IPS-18c (cell line): Measurements from ENCODE around the gene SNAPC2.

ENCODE experiments used
- H3K4me3 ChIP-seq: 2 replicates; pipeline ENCODE4 v1.7.0; 2013; ENCODE audit warnings: low read depth, mild to moderate bottlenecking, low read length, moderate library complexity; ENCODE audit not compliant: insufficient read depth
- H3K9me3 ChIP-seq: one replicate; pipeline ENCODE4 v1.6.1; 2013; ENCODE audit warnings: mild to moderate bottlenecking, low read length, moderate library complexity; ENCODE audit not compliant: control insufficient read depth, insufficient read depth

The SNAPC2 gene

GRCh38 chr19:7904074-7905020, 15.8 kb upstream of the SNAPC2 start:
- H3K9me3 ChIP-seq, result no peaks in the 10 kb centered on the region
- peak overlapping the region; percentile 82 for H3K4me3 ChIP-seq

GRCh38 chr19:7905268-7905667, 14.9 kb upstream of the SNAPC2 start:
- Histone ChIP-seq H3K9me3 (no peaks in the 10 kb centered on the region), H3K4me3 (no peak overlapping the region)

GRCh38 chr19:7905859-7906258, 14.3 kb upstream of the SNAPC2 start:
- Histone ChIP-seq H3K4me3 (no peak overlapping the region), H3K9me3 (no peaks in the 10 kb centered on the region)

GRCh38 chr19:7907122-7907521, 13.0 kb upstream of the SNAPC2 start:
- Histone ChIP-seq H3K9me3 (no peaks in the 10 kb centered on the region), H3K4me3 (no peak overlapping the region)

DNA sequence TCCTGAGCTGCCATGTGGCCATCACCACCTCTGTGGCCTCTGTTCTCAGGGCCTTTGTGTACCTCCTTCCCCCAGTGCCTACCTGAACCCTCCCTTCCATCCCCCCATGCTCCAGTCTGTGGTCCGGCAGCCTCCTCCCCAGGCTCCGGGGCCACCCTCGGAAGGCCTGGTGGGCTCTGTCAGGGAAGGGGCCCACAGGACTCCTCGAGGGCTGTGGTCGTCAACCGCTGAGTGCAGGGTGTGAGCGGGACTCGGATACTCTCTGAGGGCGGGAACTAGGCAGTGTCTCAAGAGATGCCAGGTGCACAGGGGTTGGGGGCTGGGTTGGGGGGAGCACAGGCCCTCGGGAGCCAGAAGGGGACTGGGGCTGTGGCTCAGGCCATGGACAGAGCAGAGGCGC, 12.6 kb upstream of the SNAPC2 start:
- no peak overlapping the region for H3K4me3 ChIP-seq
- no peaks in the 10 kb centered on the region for H3K9me3 ChIP-seq

- H3K9me3 ChIP-seq, result no peaks in the 10 kb centered on the region
Observed at GRCh38 chr19:7908078-7908699, 11.9 kb upstream of the SNAPC2 start.

GRCh38 chr19:7908742-7909461, 11.2 kb upstream of the SNAPC2 start:
- no peak overlapping the region for H3K4me3 ChIP-seq

More at GRCh38 chr19:7908078-7908699, 11.9 kb upstream of the SNAPC2 start:
- no peak overlapping the region for H3K4me3 ChIP-seq

GRCh38 chr19:7909471-7910067, 10.6 kb upstream of the SNAPC2 start:
- Histone ChIP-seq H3K4me3 (no peak overlapping the region), H3K9me3 (no peaks in the 10 kb centered on the region)

More at GRCh38 chr19:7908742-7909461, 11.2 kb upstream of the SNAPC2 start:
- H3K9me3 ChIP-seq, result no peaks in the 10 kb centered on the region

- H3K9me3 ChIP-seq, result no peaks in the 10 kb centered on the region
Observed at GRCh38 chr19:7910321-7911161, 9.6 kb upstream of the SNAPC2 start.

DNA sequence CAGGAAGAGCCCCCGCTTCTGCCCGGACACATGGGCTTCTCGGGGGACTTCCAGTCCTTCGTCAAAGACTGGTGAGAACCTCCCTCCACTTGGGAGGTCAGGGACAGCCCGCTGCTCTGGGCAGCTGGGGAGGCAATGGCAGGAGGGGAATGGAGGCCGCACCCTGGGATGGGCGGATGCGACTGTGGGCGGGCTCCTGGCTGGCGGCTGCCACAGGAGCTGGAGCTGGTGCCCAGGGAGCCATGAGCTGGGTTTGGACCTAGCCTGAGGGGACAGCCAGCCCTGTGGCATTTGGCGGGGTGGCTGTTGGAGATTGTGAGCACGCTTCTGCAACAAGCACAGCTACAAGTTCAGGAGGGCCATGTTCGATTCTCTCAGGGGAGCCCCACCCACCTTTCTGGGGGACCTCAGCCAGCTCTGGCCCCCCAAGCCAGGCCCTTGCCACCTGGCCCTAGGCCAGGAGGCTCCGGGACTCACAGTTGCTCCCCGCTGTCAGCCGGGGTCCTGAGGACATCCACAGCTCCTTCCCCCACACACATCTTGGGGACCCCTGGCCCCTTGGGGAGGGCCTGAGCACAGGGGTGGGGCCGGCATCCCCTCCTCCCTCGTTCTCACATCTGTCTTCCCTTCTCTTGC, 8.5 kb upstream of the SNAPC2 start:
- H3K4me3 ChIP-seq, result no peak overlapping the region
- no peaks in the 10 kb centered on the region for H3K9me3 ChIP-seq

More at GRCh38 chr19:7910321-7911161, 9.6 kb upstream of the SNAPC2 start:
- H3K4me3 ChIP-seq, result no peak overlapping the region

GRCh38 chr19:7912144-7912696, 7.9 kb upstream of the SNAPC2 start:
- Histone ChIP-seq H3K9me3 (no peaks in the 10 kb centered on the region), H3K4me3 (no peak overlapping the region)

DNA sequence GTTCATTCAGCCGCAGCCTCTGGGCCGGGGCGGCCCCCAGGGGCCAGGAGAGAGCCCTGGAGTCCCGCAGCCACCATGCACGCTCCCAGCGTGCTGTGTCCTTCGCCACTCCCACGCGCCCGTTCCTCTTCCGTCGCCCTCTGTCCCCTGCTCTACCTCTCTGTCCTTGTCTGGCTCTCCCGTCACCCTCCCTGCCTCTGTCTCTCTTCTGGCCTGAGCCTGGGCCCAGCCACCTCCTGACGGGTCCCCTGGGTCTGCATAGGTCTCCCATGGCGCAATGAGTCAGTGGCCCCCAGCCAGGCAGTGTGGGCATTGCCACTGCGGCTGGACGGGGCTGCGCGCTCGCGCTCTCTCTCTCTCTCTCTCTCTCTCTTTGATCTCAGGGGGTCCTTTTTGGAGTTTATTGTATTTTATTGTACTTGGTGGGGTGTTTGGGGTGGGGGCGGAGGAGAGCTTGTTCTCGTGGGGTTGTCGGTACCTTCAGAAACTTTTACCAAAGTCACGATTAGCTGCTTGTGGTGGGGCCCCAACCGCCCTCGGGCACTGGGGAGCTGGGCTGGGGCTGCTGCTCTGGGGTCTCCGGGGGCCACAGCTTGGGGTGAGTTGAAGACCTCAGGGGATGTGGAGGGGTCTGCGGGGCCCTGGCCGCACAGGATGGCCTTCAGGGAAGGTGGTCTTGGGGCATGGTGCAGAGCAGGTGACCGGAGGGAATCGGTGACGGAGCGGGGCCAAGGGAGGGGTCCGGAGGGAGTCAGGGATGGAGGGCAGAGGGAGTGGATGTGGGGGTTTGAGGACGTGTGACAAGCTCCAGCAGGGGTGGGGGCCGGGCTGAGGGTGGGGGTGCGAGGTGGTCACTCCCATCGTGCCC, 7.2 kb upstream of the SNAPC2 start:
- H3K4me3 ChIP-seq, result no peak overlapping the region
- no peaks in the 10 kb centered on the region for H3K9me3 ChIP-seq

DNA sequence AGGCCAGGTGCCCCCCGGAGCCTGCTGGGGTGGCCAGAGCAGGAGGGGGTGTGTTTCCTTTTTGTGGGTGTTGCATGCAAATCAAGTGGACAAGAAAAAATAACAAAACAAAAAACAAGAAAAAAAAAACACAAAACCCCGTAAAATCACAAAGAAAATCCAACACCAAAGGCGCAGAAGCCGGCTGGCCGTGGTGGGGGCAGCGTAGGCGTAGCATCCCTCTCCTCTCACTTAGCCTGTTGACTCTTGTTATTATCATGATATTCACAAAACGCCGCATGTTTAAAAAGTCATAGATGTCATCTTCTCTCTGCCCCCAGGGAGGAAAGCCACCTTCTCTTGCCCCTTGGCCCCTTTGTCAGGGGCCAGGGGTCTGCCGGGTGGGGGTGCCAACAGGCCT, 6.5 kb upstream of the SNAPC2 start:
- no peaks in the 10 kb centered on the region for H3K9me3 ChIP-seq
- no peak overlapping the region for H3K4me3 ChIP-seq

DNA sequence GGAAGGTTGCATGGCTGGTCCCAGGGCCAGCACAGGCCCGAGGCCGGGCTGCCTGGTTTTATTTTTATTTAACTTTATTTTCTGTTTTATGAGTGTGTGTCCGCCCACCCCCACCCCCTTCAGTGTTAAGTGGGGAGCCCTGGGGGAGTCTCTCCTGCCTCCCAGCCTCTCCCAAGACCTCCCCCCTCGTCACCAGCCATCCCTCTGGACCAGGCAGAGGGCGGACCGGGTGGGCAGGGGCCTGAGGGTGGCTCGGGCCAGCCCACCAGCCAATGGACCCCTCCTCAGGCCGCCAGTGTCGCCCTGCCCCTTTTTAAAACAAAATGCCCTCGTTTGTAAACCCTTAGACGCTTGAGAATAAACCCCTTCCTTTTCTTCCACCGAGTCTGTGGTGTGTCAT, 6.0 kb upstream of the SNAPC2 start:
- Histone ChIP-seq H3K4me3 (no peak overlapping the region), H3K9me3 (no peaks in the 10 kb centered on the region)

DNA sequence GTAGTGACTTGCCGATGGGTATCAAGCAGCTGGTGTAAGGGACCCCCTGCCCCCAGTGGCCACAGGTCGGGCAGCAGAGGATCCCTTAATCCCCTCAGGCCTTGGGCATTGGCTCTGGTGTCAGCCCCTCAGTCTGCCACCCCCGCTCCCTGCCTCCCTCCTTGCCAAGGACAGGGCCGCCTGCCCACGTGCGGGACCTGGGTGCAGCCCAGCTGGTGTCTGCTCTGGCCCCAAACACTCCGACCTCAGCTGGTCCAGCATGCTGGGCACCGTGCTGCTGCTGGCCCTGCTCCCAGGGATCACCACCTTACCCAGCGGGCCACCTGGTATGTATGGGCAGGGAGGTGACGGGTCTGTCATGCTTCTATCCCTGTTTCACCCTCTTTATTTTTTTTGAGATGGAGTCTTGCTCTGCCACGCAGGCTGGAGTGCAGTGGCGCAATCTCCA, 5.5 kb upstream of the SNAPC2 start, which contains the start of gene TGFBR3L:
TSS of gene TGFBR3L (plus strand) at position 233 of the 448 bp plus-strand sequence.
- Histone ChIP-seq H3K4me3 (peak within 1 kb of the TSS; percentile 55; the same call in 1 of the 2 replicates), H3K9me3 (no peaks in the 10 kb centered on the region)
